HepG2 (cell line): ENCODE measurements around the gene C1QTNF1. TPM values are rescaled to one million over a fixed set of nuclear protein-coding genes. Genes with fewer than 3 reads are reported as not detected.

Source experiments
- ATAC-seq: fragments of 200-7000 bp; cut with Tn5 transposase; 3 replicates; pipeline ENCODE4 v1.9.1; 2020; ENCODE audit warnings: mild to moderate bottlenecking, moderate library complexity
- BruUV-seq: library from RNA; stranded (reverse); fragments of 400-500 nt; replicated peaks from 2 replicates; lab custom pipeline; 2021; lab: Mats Ljungman, UMichigan
- CTCF ChIA-PET: fragments of 300-600 bp; formaldehyde crosslinking; extraction: SDS; loops from one replicate; lab custom pipeline; 2021; ENCODE audit warnings: low total read pairs, inconsistent platforms, low intra/inter-chr PET ratio; lab: Yijun Ruan, JAX
- POLR2A ChIA-PET: fragments of 350-600 bp; sonication (Branson Sonifier 250); formaldehyde crosslinking; loops from one replicate; lab custom pipeline; 2020; ENCODE audit warnings: antibody characterized with exemption, inconsistent platforms; lab: Yijun Ruan, JAX
- DNase-seq: peaks from one replicate; pipeline ENCODE4 v3.0.0-alpha.2; 2015; ENCODE audit warnings: low spot score
- FAIRE-seq: peaks from 3 replicates; lab custom pipeline; 2011; peaks lifted over from hg19 to GRCh38; lab: Jason Lieb, UNC
- H2AFZ ChIP-seq: one replicate; pipeline ENCODE4 v1.6.1; 2011; ENCODE audit warnings: low read length, inconsistent platforms
- H3K27ac ChIP-seq: fragments of 300-600 bp; 3 replicates; pipeline ENCODE4 v1.8.0; 2011; ENCODE audit warnings: mixed run types, mild to moderate bottlenecking, mixed read lengths, low read length, inconsistent platforms; ENCODE audit not compliant: insufficient read depth; ENCODE audit errors: extremely low read length
- H3K27me3 ChIP-seq, 2 experiments: fragments of 200-600 bp in 1 of 2; 2 replicates in 1 of 2; 3 replicates in 1 of 2; pipeline versions ENCODE4 v1.6.0 to v1.8.0; 2011; ENCODE audit warnings: low read length in 2 of 2, mild to moderate bottlenecking in 2 of 2, moderate library complexity in 2 of 2, inconsistent platforms in 1 of 2; ENCODE audit not compliant: insufficient read depth in 2 of 2, control insufficient read depth in 1 of 2
- H3K36me3 ChIP-seq, 2 experiments: fragments of 200-600 bp in 1 of 2; replicated peaks in 1 of 2; 2 replicates in 1 of 2; 3 replicates in 1 of 2; pipeline versions ENCODE4 v1.5.1 to v1.8.0; 2011; ENCODE audit warnings: low read length in 2 of 2, inconsistent platforms in 1 of 2; ENCODE audit not compliant: insufficient read depth in 2 of 2, control insufficient read depth in 1 of 2
- H3K4me1 ChIP-seq: 2 replicates; pipeline ENCODE4 v1.5.1; 2012; ENCODE audit warnings: low read length, inconsistent platforms; ENCODE audit not compliant: insufficient read depth
- H3K4me2 ChIP-seq: 2 replicates; pipeline ENCODE4 v1.6.0; 2011; ENCODE audit warnings: low read depth, low read length, inconsistent platforms
- H3K4me3 ChIP-seq, 3 experiments: fragments of 200-600 bp in 1 of 3; sonication (generic), shearing (Covaris generic) in 1 of 3; replicated peaks in 1 of 3; 2 replicates each; pipeline ENCODE4 v1.5.1; 2011 to 2016; ENCODE audit warnings: low read length in 3 of 3, inconsistent platforms in 2 of 3, low read depth in 2 of 3, mild to moderate bottlenecking in 2 of 3, control low read depth in 1 of 3, mixed read lengths in 1 of 3; ENCODE audit not compliant: insufficient read depth in 1 of 3
- H3K79me2 ChIP-seq: one replicate; pipeline ENCODE4 v1.6.1; 2011; ENCODE audit warnings: low read length, inconsistent platforms; ENCODE audit not compliant: insufficient read depth
- H3K9ac ChIP-seq: 2 replicates; pipeline ENCODE4 v1.6.0; 2011; ENCODE audit warnings: mild to moderate bottlenecking, low read depth, low read length, inconsistent platforms; ENCODE audit not compliant: insufficient read depth
- H3K9me3 ChIP-seq: 2 replicates; pipeline ENCODE4 v1.5.1; 2012; ENCODE audit warnings: mild to moderate bottlenecking, low read length
- H4K20me1 ChIP-seq: 2 replicates; pipeline ENCODE4 v1.6.0; 2011; ENCODE audit warnings: inconsistent platforms, mild to moderate bottlenecking, low read length, moderate library complexity; ENCODE audit not compliant: insufficient read depth
- CBX2 ChIP-seq, 2 experiments: fragments of 200-600 bp in 1 of 2; sonication (generic); formaldehyde crosslinking in 1 of 2; IDR thresholded peaks; 2 replicates each; pipeline versions ENCODE4 v1.7.0 to v1.8.1; 2018 to 2022; ENCODE audit warnings: low read depth in 2 of 2, low read length in 1 of 2, mild to moderate bottlenecking in 1 of 2, missing genetic modification reagents in 1 of 2
- FOXK1 ChIP-seq: sonication (generic); formaldehyde crosslinking; IDR thresholded peaks from 2 replicates; pipeline ENCODE4 v1.4.0; 2020; ENCODE audit warnings: low read depth, missing genetic modification reagents, borderline replicate concordance
- FUBP1 ChIP-seq: sonication (generic); formaldehyde crosslinking; IDR thresholded peaks from 2 replicates; pipeline ENCODE4 v1.5.1; 2020; ENCODE audit warnings: missing genetic modification reagents, mild to moderate bottlenecking, borderline replicate concordance
- HES4 ChIP-seq: sonication (generic); formaldehyde crosslinking; IDR thresholded peaks from 2 replicates; pipeline ENCODE4 v1.9.0; 2021; ENCODE audit warnings: mild to moderate bottlenecking, missing genetic modification reagents, borderline replicate concordance
- JUND ChIP-seq: sonication (generic); formaldehyde crosslinking; IDR thresholded peaks from 2 replicates; pipeline ENCODE4 v1.8.0; 2022; ENCODE audit warnings: mild to moderate bottlenecking, missing genetic modification reagents
- KAT7 ChIP-seq: IDR thresholded peaks from 2 replicates; pipeline ENCODE4 v1.6.1; 2018; ENCODE audit warnings: borderline replicate concordance, missing compliant biosample characterization
- RERE ChIP-seq: IDR thresholded peaks from 2 replicates; pipeline ENCODE4 v1.6.1; 2016; ENCODE audit warnings: low read depth, missing genetic modification reagents, missing compliant biosample characterization
- TP53 ChIP-seq: sonication (generic); formaldehyde crosslinking; conservative IDR thresholded peaks from 2 replicates; pipeline ENCODE4 v1.4.0; 2020; ENCODE audit warnings: missing genetic modification reagents
- ZFP36L2 ChIP-seq: sonication (generic); formaldehyde crosslinking; IDR thresholded peaks from 2 replicates; pipeline ENCODE4 v1.4.0; 2020; ENCODE audit warnings: missing genetic modification reagents
- ZNF292 ChIP-seq: sonication (generic); formaldehyde crosslinking; IDR thresholded peaks from 2 replicates; pipeline ENCODE4 v1.8.1; 2022; ENCODE audit warnings: mild to moderate bottlenecking, low read depth, missing genetic modification reagents, borderline replicate concordance
- ZNF790 ChIP-seq: sonication (generic); formaldehyde crosslinking; IDR thresholded peaks from 2 replicates; pipeline ENCODE4 v1.8.0; 2022; ENCODE audit warnings: missing genetic modification reagents, mild to moderate bottlenecking, borderline replicate concordance
- WGBS: methylation state at CpG from one replicate; pipeline ENCODE4 v1.1.6; 2017; ENCODE audit warnings: low lambda C conversion rate; 5-methylcytosine and 5-hydroxymethylcytosine counted together
- in situ Hi-C: cut with HindIII; loops from 2 replicates; pipeline ENCODE4 v1.10.0; 2017; ENCODE audit warnings: low pct_unique_long_range_greater_than_20kb; ENCODE audit not compliant: extremely low pct_ligation_motif_present
- intact Hi-C: fragments of 100-400 bp; cut with micrococcal nuclease; formaldehyde crosslinking; loops from one replicate; pipeline ENCODE4 v1.10.0; 2022; ENCODE audit not compliant: unreplicated experiment
- polyA plus RNA-seq, 8 experiments: library from polyadenylated mRNA; depleted of rRNA in 3 of 8; stranded (reverse) in 7 of 8; unstranded in 1 of 8; fragments of >200 nt; fragmentation: Illumina TruSeq in 4 of 8; extraction: Trizol in 4 of 8; gene quantifications; 2 replicates each; pipeline versions ENCODE4 v1.2.1 to v1.2.3, GENCODE V29; 2011 to 2016; ENCODE audit warnings: low read depth in 4 of 8, missing spikeins in 1 of 8, mixed read lengths in 1 of 8; ENCODE audit not compliant: insufficient read depth in 1 of 8
- total RNA-seq, 5 experiments: library from RNA; depleted of rRNA; stranded (reverse); fragments of >200 nt; fragmentation: Illumina TruSeq; extraction: Trizol; gene quantifications; 2 replicates each; pipeline ENCODE4 v1.2.3, GENCODE V29; 2016; ENCODE audit warnings: low read depth in 1 of 5
- TF ChIP-seq, protein P1 (sequence below): sonication (generic); formaldehyde crosslinking; IDR thresholded peaks from 2 replicates; pipeline ENCODE4 v1.4.0; 2020; ENCODE audit warnings: missing genetic modification reagents
- TF ChIP-seq, protein P2 (sequence below): sonication (generic); formaldehyde crosslinking; conservative IDR thresholded peaks from 2 replicates; pipeline ENCODE4 v1.4.0; 2020; ENCODE audit warnings: missing genetic modification reagents

The C1QTNF1 gene
- total and polyA plus RNA-seq, 2 of the 13 experiments (the other 11 are each of a cell fraction or from before 2014, with no cell fraction given) = 0.18 to 0.86 TPM

DNA sequence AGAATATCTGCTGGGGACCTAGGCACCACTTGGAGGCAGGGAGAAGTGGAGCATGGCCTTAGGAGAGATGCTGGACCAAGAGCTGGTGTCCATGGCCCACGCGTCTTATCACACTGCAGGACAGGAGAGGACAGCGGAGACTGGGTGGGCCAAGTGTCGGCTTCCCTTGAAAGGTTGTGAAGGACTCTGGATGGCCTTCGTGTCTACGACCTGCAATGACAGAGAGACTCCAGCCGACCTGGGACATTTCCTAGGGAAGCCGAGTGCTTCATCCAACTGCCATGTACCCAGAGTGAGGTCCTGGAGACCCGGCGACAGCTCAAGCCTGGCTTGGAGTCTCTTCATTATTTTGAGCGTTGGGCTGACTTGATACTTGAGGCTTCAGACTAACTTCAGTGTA lies 20.5 kb downstream of the C1QTNF1 start:
- intact Hi-C loops = loop anchor here (2.0 kb wide), 1 partner anchor 52 kb away; no protein-coding TSS in a partner anchor
- Histone ChIP-seq H3K4me1 (peaks cover 29% of the 10 kb centered on the region), H3K79me2 (no peaks in the 10 kb centered on the region), H3K36me3 (no peaks in the 10 kb centered on the region), H3K27ac (no peak overlapping the region), H3K27me3 (peaks cover 16 to 61% of the 10 kb centered on the region in 2 experiments; a peak in 4 of 5 replicates), H4K20me1 (no peaks in the 10 kb centered on the region; the same call in 1 of the 2 replicates), H3K9ac (no peak overlapping the region), H3K4me2 (no peak overlapping the region), H3K4me3 (no peak overlapping the region), H2AFZ (no peak overlapping the region), H3K9me3 (no peaks in the 10 kb centered on the region)
- ChIA-PET POLR2A (interaction anchor here (1.6 kb wide), 1 partner anchor 17 kb away, joined by 16 read pairs; no protein-coding TSS in a partner anchor), CTCF (interaction anchor here (2.7 kb wide), 1 partner anchor 25 kb away, joined by 21 read pairs; no protein-coding TSS in a partner anchor)
- FAIRE-seq (no peak), DNase-seq (no peak), ATAC-seq (no peak)
- WGBS = 34% methylated on average over 9 of the region's 11 CpGs
- in situ Hi-C loops = no loop called here
- no TSS peak for BruUV-seq
- TF ChIP-seq TP53 (CRISPR knock-in tag) (no peak), RERE (no peak), KAT7 (CRISPR knock-in tag) (no peak), FUBP1 (CRISPR knock-in tag) (no peak), ZNF790 (no peak), HES4 (CRISPR knock-in tag) (no peak), FOXK1 (CRISPR knock-in tag) (no peak), ZNF292 (CRISPR knock-in tag) (no peak), ZFP36L2 (CRISPR knock-in tag) (no peak), CBX2 (IDR thresholded peaks at IDR 0.05; ENCODE audit: low read depth, low read length) (no peak), CBX2 (CRISPR knock-in tag; IDR thresholded peaks at IDR 0.05; ENCODE audit: low read depth) (no peak), JUND (CRISPR knock-in tag) (no peak)
- TF ChIP-seq, protein P1, sequence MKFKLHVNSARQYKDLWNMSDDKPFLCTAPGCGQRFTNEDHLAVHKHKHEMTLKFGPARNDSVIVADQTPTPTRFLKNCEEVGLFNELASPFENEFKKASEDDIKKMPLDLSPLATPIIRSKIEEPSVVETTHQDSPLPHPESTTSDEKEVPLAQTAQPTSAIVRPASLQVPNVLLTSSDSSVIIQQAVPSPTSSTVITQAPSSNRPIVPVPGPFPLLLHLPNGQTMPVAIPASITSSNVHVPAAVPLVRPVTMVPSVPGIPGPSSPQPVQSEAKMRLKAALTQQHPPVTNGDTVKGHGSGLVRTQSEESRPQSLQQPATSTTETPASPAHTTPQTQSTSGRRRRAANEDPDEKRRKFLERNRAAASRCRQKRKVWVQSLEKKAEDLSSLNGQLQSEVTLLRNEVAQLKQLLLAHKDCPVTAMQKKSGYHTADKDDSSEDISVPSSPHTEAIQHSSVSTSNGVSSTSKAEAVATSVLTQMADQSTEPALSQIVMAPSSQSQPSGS (CRISPR knock-in tag) = no peak
- TF ChIP-seq, protein P2, sequence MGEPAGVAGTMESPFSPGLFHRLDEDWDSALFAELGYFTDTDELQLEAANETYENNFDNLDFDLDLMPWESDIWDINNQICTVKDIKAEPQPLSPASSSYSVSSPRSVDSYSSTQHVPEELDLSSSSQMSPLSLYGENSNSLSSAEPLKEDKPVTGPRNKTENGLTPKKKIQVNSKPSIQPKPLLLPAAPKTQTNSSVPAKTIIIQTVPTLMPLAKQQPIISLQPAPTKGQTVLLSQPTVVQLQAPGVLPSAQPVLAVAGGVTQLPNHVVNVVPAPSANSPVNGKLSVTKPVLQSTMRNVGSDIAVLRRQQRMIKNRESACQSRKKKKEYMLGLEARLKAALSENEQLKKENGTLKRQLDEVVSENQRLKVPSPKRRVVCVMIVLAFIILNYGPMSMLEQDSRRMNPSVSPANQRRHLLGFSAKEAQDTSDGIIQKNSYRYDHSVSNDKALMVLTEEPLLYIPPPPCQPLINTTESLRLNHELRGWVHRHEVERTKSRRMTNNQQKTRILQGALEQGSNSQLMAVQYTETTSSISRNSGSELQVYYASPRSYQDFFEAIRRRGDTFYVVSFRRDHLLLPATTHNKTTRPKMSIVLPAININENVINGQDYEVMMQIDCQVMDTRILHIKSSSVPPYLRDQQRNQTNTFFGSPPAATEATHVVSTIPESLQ = no peak
